GM12865 (cell line): ENCODE measurements around the gene RAVER2.
"Not testable (repeated sequence)": the region's sequence is repeated elsewhere in the genome, so short reads cannot be mapped to it uniquely, and the experiment has no call there.

Source experiments
- DNase-seq: peaks from one replicate; pipeline ENCODE4 v3.0.0; 2010; ENCODE audit warnings: low read depth
- H3K4me3 ChIP-seq: 2 replicates; pipeline ENCODE4 v1.5.1; 2011; ENCODE audit warnings: mild to moderate bottlenecking, low read depth, low read length, control low read depth
- TF ChIP-seq, protein P1 (sequence below): IDR thresholded peaks from 2 replicates; pipeline ENCODE4 v1.5.1; 2011; ENCODE audit warnings: low read length, control low read depth, low read depth, inconsistent platforms; ENCODE audit not compliant: insufficient read depth; ENCODE audit errors: missing control alignments

Gene RAVER2

DNA sequence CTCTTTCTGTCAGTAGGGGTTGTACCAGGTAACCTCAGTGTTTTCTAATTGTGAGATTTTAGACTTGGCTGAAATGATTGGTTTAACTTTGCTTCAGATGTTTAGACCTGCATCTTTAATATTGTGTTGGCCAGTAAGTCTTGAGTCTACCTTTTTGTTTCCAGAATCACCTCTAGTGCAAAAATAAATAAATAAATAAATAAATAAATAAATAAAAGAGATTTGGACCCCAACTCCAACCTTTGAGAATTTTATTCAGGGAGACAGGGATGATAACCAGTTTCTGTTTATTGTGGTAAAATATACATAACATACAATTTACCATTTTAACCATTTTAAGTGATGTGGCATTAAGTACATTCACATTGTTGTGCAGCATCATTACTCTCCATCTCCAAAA, 64.4 kb downstream of the RAVER2 start:
- TF ChIP-seq, protein P1, sequence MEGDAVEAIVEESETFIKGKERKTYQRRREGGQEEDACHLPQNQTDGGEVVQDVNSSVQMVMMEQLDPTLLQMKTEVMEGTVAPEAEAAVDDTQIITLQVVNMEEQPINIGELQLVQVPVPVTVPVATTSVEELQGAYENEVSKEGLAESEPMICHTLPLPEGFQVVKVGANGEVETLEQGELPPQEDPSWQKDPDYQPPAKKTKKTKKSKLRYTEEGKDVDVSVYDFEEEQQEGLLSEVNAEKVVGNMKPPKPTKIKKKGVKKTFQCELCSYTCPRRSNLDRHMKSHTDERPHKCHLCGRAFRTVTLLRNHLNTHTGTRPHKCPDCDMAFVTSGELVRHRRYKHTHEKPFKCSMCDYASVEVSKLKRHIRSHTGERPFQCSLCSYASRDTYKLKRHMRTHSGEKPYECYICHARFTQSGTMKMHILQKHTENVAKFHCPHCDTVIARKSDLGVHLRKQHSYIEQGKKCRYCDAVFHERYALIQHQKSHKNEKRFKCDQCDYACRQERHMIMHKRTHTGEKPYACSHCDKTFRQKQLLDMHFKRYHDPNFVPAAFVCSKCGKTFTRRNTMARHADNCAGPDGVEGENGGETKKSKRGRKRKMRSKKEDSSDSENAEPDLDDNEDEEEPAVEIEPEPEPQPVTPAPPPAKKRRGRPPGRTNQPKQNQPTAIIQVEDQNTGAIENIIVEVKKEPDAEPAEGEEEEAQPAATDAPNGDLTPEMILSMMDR: no peak
- no peak overlapping the region for H3K4me3 ChIP-seq
- DNase-seq: no peak

DNA sequence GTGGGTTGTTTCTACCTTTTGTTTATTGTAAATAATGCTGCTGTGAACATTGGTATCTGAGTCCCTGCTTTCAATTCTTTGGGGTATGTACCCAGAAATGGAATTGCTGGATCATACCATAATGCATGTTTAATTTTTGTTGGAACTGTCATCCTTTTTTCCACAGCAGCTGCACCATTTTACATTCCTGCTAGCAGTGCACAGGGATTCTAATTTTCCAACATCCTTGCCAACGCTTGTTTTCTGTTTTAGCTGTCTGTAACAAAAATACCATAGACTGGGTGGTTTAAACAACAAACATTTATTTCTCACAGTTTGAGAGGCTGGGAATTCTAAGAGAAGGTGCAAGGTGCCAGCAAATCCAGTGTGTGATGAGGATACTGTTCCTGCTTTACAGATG, 65.1 kb downstream of the RAVER2 start:
- H3K4me3 ChIP-seq: no peak overlapping the region
- DNase-seq: no peak
- TF ChIP-seq, protein P1: no peak

DNA sequence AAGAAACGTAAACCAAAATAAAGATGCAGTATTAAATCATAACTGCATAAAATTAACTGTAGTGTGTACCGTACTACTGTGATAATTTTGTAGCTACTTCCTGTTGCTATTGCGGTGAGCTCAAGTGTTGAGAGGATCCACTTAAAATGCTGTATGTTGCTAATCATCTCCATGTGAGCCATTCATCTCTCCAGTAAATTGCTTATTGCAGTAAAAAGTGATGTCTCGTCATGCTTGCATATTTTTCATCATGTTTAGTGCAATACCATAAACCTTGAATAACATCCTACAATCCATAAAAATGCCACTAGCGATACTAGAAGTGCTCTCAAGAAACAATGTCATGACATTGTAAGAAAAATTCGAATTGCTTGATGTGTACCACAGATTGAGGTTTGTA, 66.3 kb downstream of the RAVER2 start:
- DNase-seq: no peak
- TF ChIP-seq, protein P1: no peak
- no peak overlapping the region for H3K4me3 ChIP-seq

DNA sequence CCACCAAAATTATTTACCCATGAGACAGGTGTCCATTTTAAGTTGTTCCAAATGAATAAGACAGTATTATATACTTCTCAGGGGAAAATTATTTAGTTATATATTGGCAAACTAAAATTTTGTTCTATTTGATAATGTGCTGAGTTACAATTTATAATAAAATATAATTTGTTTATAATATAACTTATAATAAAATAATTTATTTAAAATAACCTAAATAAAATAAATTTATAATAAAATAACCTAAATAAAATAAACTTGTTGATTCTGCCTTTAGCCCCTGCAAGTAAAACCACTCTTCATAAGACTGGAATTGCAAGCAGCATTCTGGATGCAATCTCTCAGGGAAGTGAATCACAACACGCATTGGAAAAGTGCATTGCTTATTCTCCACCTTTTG, 69.6 kb downstream of the RAVER2 start:
- H3K4me3 ChIP-seq: no peak overlapping the region
- TF ChIP-seq, protein P1: no peak
- DNase-seq: no peak

DNA sequence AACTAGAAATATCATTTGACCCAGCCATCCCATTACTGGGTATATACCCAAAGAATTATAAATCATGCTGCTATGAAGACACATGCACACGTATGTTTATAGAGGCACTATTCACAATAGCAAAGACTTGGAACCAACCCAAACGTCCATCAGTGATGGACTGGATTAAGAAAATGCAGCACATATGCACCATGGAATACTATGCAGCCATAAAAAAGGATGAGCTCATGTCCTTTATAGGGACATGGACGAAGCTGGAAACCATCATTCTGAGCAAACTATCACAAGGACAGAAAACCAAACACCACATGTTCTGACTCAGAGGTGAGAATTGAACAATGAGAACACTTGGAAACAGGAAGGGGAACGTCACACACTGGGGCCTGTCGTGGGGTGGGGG, 72.5 kb downstream of the RAVER2 start:
- H3K4me3 ChIP-seq: not testable (repeated sequence)

DNA sequence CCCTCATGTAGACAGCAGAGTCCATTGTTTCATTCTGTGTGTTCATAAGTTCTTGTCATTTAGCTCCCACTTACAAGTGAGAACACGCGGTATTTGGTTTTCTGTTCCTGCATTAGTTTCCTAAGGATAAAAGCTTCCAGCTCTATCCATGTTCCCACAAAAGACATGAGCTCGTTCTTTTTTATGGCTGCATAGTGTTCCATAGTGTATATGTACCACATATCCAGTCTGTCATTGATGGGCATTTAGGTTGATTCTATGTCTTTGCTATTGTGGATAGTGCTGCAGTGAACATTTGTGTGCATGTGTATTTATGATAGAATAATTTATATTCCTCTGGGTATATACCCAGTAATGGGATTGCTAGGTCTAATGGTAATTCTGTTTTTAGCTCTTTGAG, 75.7 kb downstream of the RAVER2 start:
- not testable (repeated sequence) for DNase-seq, H3K4me3 ChIP-seq

More for the DNA sequence above, 72.5 kb downstream of the RAVER2 start:
- not testable (repeated sequence) for DNase-seq

DNA sequence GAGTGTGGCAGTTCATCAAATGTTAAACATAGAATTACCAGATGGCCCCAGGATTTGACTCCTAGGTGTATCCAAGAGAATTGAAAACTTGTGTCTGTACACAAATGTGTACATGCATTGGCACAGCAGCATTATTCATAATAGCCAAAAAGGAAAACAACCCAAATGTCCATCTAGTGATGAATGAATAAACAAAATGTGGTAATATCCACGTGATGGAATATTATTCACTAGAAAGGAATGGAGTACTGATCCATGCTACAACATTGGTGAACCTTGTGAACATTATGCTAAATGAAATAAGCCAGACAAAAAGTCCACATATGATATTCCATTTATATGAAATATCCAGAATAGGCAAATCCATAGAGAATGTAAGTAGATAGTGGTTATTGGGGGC, 77.7 kb downstream of the RAVER2 start:
- TF ChIP-seq, protein P1: no peak
- H3K4me3 ChIP-seq: no peak overlapping the region
- DNase-seq: no peak

DNA sequence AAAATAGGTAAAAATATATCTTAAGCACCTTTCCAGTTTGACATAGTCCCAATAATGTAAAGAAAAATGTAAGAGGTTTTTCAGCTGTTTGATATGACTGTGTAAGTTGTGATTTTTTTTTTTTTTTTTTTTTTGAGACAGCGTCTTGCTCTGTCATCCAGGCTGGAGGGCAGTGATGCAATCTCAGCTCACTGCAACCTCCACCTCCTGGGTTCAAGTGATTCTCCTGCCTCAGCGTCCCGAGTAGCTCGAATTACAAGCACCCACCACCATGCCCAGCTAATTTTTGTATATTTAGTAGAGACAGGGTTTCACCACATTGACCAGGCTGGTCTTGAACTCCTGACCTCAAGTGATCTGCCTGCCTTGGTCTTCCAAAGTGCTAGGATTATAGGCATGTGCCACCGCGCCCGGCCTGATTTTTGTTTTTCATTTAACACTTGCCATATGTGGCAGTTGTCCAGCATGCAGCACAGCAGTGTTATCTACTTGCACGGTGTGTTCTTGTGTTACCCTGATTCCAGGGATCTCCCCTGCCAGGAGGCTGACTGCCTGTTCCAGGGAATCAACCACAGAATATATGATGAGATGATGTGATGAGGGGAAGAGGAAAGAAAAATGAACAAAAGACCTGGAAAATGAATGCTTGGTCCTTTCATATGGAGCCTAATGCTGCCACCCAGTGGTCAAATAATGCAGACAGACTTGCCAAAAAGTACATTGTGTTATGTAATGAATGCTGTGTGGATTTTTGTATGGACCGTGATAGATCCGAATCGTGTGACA, 79.0 kb downstream of the RAVER2 start:
- peak; percentile 70 for DNase-seq
- TF ChIP-seq, protein P1: peak; percentile 65
- H3K4me3 ChIP-seq: no peak overlapping the region
